HG03565 (cell line): ENCODE data around the gene CALML3.
"Not testable (repeated sequence)": the region's sequence is repeated elsewhere in the genome, so short reads cannot be mapped to it uniquely, and the experiment has no call there.

Experiments
- ATAC-seq: cut with Tn5 transposase; IDR thresholded peaks from one replicate; pipeline ENCODE4 v1.9.1; 2021; ENCODE audit warnings: mild to moderate bottlenecking, moderate library complexity; ENCODE audit not compliant: unreplicated experiment

Gene CALML3

GRCh38 chr10:5552376-5553321 is 27.9 kb downstream of the CALML3 start:
- ATAC-seq, result no peak

- ATAC-seq, result no peak
Measured at GRCh38 chr10:5553400-5554170, 28.8 kb downstream of the CALML3 start.

GRCh38 chr10:5555021-5555510 is 30.3 kb downstream of the CALML3 start:
- no peak for ATAC-seq

- ATAC-seq, result no peak
Measured at GRCh38 chr10:5555881-5556280, 31.1 kb downstream of the CALML3 start.

- ATAC-seq, result no peak
Measured at GRCh38 chr10:5556576-5556975, 31.8 kb downstream of the CALML3 start.

GRCh38 chr10:5557040-5557721 is 32.4 kb downstream of the CALML3 start:
- ATAC-seq, result no peak

- no peak for ATAC-seq
Measured at GRCh38 chr10:5557799-5558771, 33.3 kb downstream of the CALML3 start.

- not testable (repeated sequence) for ATAC-seq
Measured at GRCh38 chr10:5559022-5559421, 34.3 kb downstream of the CALML3 start.

GRCh38 chr10:5559642-5560141 is 34.9 kb downstream of the CALML3 start:
- ATAC-seq, result no peak

- ATAC-seq, result no peak
Measured at GRCh38 chr10:5560142-5560816, 35.5 kb downstream of the CALML3 start.

GRCh38 chr10:5560817-5561703 is 36.3 kb downstream of the CALML3 start:
- no peak for ATAC-seq

- ATAC-seq, result no peak
Measured at GRCh38 chr10:5561704-5562645, 37.2 kb downstream of the CALML3 start.

- ATAC-seq, result no peak
Measured at GRCh38 chr10:5563321-5563961, 38.7 kb downstream of the CALML3 start.

GRCh38 chr10:5563991-5564536 is 39.3 kb downstream of the CALML3 start:
- ATAC-seq, result no peak

- no peak for ATAC-seq
Measured at GRCh38 chr10:5564537-5565204, 39.9 kb downstream of the CALML3 start.

- ATAC-seq, result no peak
Measured at GRCh38 chr10:5565205-5565545, 40.4 kb downstream of the CALML3 start.
